HEK293 (cell line): ENCODE data around the gene ZBP1.

Source experiments
- GLI4 ChIP-seq: fragments of 450-650 bp; formaldehyde crosslinking; IDR thresholded peaks from 2 replicates; pipeline ENCODE4 v1.5.1; 2016; ENCODE audit warnings: missing biosample characterization, missing genetic modification characterization
- KLF9 ChIP-seq: fragments of 450-650 bp; formaldehyde crosslinking; IDR thresholded peaks from 2 replicates; pipeline ENCODE4 v1.5.1; 2016; ENCODE audit warnings: missing biosample characterization, missing genetic modification characterization, low read depth
- OVOL3 ChIP-seq: fragments of 450-650 bp; formaldehyde crosslinking; IDR thresholded peaks from 2 replicates; pipeline ENCODE4 v1.5.1; 2016; ENCODE audit warnings: missing biosample characterization, missing genetic modification characterization
- YY1 ChIP-seq: fragments of 450-650 bp; formaldehyde crosslinking; IDR thresholded peaks from 2 replicates; pipeline ENCODE4 v1.5.1; 2018; ENCODE audit warnings: missing biosample characterization, missing genetic modification characterization
- ZFP41 ChIP-seq: fragments of 450-650 bp; formaldehyde crosslinking; IDR thresholded peaks from 2 replicates; pipeline ENCODE4 v1.5.1; 2016; ENCODE audit warnings: missing biosample characterization, missing genetic modification characterization, borderline replicate concordance
- ZNF239 ChIP-seq: fragments of 450-650 bp; formaldehyde crosslinking; IDR thresholded peaks from 2 replicates; pipeline ENCODE4 v1.5.1; 2016; ENCODE audit warnings: missing biosample characterization, missing genetic modification characterization
- ZNF274 ChIP-seq, 2 experiments: fragments of 200-500 bp in 1 of 2; fragments of 450-650 bp in 1 of 2; sonication (Bioruptor generic) in 1 of 2; formaldehyde crosslinking in 1 of 2; IDR thresholded peaks; 2 replicates each; pipeline versions ENCODE4 v1.5.1 to v1.6.1; 2014 to 2016; ENCODE audit warnings: borderline replicate concordance in 1 of 2, inconsistent platforms in 1 of 2, low read length in 1 of 2, missing biosample characterization in 1 of 2, missing genetic modification characterization in 1 of 2
- ZNF521 ChIP-seq: fragments of 450-650 bp; formaldehyde crosslinking; IDR thresholded peaks from 2 replicates; pipeline ENCODE4 v1.5.1; 2017; ENCODE audit warnings: missing biosample characterization, mild to moderate bottlenecking, missing genetic modification characterization
- ZNF544 ChIP-seq: fragments of 450-650 bp; formaldehyde crosslinking; IDR thresholded peaks from 2 replicates; pipeline ENCODE4 v1.5.0; 2017; ENCODE audit warnings: missing biosample characterization, missing genetic modification characterization
- ZNF558 ChIP-seq: fragments of 450-650 bp; formaldehyde crosslinking; IDR thresholded peaks from 2 replicates; pipeline ENCODE4 v1.5.1; 2016; ENCODE audit warnings: missing biosample characterization, missing genetic modification characterization
- TF ChIP-seq, protein P1 (sequence below): fragments of 450-650 bp; formaldehyde crosslinking; IDR thresholded peaks from 2 replicates; pipeline ENCODE4 v1.5.1; 2016; ENCODE audit warnings: missing biosample characterization, missing genetic modification characterization
- TF ChIP-seq, protein P2 (sequence below): sonication (generic); formaldehyde crosslinking; IDR thresholded peaks from 2 replicates; pipeline ENCODE4 v1.8.1; 2022; ENCODE audit warnings: mild to moderate bottlenecking, moderate library complexity, missing genetic modification reagents

DNA sequence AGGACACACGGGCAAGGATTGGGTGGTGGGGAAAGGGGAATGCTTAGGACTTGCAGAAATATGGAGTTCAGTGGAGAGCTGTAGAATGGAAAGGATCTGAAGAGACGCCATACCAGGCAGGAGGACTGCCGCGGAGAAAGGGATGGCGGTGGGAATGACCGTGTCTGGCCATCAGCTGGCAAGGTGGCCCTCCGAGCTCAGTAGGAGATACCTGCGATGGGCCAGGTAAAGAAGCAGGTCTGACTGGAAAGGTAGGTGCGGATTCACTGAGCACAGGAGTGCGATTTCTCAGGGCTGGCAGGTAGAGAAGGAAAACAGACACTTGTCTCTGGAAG is 33.3 kb downstream of the ZBP1 start:
- TF ChIP-seq, protein P1, sequence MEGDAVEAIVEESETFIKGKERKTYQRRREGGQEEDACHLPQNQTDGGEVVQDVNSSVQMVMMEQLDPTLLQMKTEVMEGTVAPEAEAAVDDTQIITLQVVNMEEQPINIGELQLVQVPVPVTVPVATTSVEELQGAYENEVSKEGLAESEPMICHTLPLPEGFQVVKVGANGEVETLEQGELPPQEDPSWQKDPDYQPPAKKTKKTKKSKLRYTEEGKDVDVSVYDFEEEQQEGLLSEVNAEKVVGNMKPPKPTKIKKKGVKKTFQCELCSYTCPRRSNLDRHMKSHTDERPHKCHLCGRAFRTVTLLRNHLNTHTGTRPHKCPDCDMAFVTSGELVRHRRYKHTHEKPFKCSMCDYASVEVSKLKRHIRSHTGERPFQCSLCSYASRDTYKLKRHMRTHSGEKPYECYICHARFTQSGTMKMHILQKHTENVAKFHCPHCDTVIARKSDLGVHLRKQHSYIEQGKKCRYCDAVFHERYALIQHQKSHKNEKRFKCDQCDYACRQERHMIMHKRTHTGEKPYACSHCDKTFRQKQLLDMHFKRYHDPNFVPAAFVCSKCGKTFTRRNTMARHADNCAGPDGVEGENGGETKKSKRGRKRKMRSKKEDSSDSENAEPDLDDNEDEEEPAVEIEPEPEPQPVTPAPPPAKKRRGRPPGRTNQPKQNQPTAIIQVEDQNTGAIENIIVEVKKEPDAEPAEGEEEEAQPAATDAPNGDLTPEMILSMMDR (tag by site-specific recombination): no peak
- TF ChIP-seq ZNF274 (IDR thresholded peaks at IDR 0.05; ENCODE audit: low read length) (no peak), ZNF274 (tag by site-specific recombination; IDR thresholded peaks at IDR 0.05; ENCODE audit: borderline replicate concordance) (no peak), ZNF521 (tag by site-specific recombination) (no peak), YY1 (tag by site-specific recombination) (no peak), GLI4 (no peak), KLF9 (tag by site-specific recombination) (no peak), OVOL3 (tag by site-specific recombination) (no peak), ZNF544 (tag by site-specific recombination) (no peak), ZNF239 (tag by site-specific recombination) (no peak), ZFP41 (no peak), ZNF558 (tag by site-specific recombination) (no peak)
- TF ChIP-seq, protein P2, sequence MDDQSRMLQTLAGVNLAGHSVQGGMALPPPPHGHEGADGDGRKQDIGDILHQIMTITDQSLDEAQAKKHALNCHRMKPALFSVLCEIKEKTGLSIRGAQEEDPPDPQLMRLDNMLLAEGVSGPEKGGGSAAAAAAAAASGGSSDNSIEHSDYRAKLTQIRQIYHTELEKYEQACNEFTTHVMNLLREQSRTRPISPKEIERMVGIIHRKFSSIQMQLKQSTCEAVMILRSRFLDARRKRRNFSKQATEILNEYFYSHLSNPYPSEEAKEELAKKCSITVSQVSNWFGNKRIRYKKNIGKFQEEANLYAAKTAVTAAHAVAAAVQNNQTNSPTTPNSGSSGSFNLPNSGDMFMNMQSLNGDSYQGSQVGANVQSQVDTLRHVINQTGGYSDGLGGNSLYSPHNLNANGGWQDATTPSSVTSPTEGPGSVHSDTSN (CRISPR knock-in tag): no peak
